DMS 273 (cell line): ENCODE measurements around the gene RPL3.
A peak's percentile ranks its signal among the peaks of the same experiment; 100 is the strongest.
"Not testable (repeated sequence)": the region's sequence is repeated elsewhere in the genome, so short reads cannot be mapped to it uniquely, and the experiment has no call there.

Experiments
- DNase-seq: peaks from one replicate; lab custom pipeline; 2025; ENCODE audit not compliant: unreplicated experiment; lab: John Stamatoyannopoulos, UW

RPL3 gene

GRCh38 chr22:39319284-39320022 is at the start of gene RPL3:
RPL3 (minus strand) TSS chr22:39319623; CDS start chr22:39319597, 26 bp downstream.
- peak; percentile 98 for DNase-seq

GRCh38 chr22:39369186-39369585 is 49.8 kb upstream of the RPL3 start:
- no peak for DNase-seq

- no peak for DNase-seq
These were observed 49.1 kb upstream of the RPL3 start for GRCh38 chr22:39368461-39368911.

- no peak for DNase-seq
These were observed 47.6 kb upstream of the RPL3 start for GRCh38 chr22:39367035-39367434.

GRCh38 chr22:39365492-39365780 is 46.0 kb upstream of the RPL3 start:
- no peak for DNase-seq

GRCh38 chr22:39364714-39365491 is 45.5 kb upstream of the RPL3 start:
- peak; percentile 33 for DNase-seq

- peak; percentile 75 for DNase-seq
These were observed 44.5 kb upstream of the RPL3 start for GRCh38 chr22:39363751-39364515.

GRCh38 chr22:39362932-39363331 is 43.5 kb upstream of the RPL3 start:
- DNase-seq: no peak

GRCh38 chr22:39362271-39362670 is 42.8 kb upstream of the RPL3 start:
- no peak for DNase-seq

GRCh38 chr22:39361496-39361895 is 42.1 kb upstream of the RPL3 start:
- no peak for DNase-seq

- DNase-seq: peak; percentile 56
These were observed 41.4 kb upstream of the RPL3 start for GRCh38 chr22:39360674-39361413.

GRCh38 chr22:39360242-39360641 is 40.8 kb upstream of the RPL3 start:
- no peak for DNase-seq

GRCh38 chr22:39359659-39360195 is 40.3 kb upstream of the RPL3 start:
- no peak for DNase-seq

- DNase-seq: not testable (repeated sequence)
These were observed 38.8 kb upstream of the RPL3 start for GRCh38 chr22:39358197-39358596.

- not testable (repeated sequence) for DNase-seq
These were observed 38.0 kb upstream of the RPL3 start for GRCh38 chr22:39357110-39358108.

GRCh38 chr22:39356464-39356863 is 37.0 kb upstream of the RPL3 start:
- DNase-seq: peak; percentile 96

GRCh38 chr22:39355805-39356204 is 36.4 kb upstream of the RPL3 start:
- not testable (repeated sequence) for DNase-seq

- DNase-seq: no peak
These were observed 35.7 kb upstream of the RPL3 start for GRCh38 chr22:39355080-39355479.

GRCh38 chr22:39353346-39353745 is 33.9 kb upstream of the RPL3 start:
- DNase-seq: no peak
